ENCODE results near the gene ABI2. TPM values are rescaled to one million over a fixed set of nuclear protein-coding genes. Genes with fewer than 3 reads are reported as not detected.

Gene ABI2
- total RNA-seq = 22.6 and 29.1 TPM in 2 replicates
- 27.5 and 35.7 TPM in 2 replicates for polyA plus RNA-seq

DNA sequence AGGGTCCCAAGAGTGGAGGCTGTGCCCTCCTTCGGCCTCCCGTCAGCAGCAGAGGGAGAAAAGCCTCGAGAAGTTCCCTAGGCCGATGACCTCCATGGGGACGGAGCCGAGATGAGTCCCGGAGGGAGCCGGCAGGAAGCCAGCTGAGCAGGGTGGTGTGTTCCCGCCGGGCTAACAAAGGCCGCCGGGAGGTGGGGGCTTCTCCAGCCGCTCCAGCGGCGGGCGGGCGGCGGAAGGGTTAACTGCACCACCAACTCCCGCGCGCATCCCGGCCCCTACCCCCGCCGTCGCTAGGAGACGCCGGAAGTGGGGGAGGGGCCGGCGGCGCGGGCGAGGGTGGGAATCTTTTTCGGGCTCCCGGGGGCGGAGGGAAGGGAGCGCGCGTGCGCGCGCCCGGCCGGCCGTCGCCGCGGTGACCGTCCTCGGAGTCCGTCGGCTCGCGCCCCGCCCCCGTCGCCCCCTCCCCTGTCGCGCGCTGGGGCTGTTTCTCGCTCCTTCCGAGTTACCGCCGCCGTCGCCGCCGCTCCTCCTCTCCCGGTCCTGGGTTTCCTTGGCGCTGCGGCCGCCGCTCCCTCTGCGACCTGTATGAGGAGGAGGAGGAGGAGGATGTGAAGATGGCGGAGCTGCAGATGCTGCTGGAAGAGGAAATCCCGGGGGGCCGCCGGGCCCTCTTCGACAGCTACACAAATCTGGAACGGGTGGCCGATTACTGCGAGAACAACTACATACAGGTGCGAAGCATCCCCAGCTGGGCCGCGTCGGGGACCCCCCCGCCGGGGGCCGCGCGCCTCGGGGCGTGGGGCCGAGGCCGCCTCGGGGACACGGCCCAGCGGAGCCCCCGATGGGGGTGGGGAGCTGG lies at the start of gene ABI2:
ABI2 (plus strand) TSS at position 494 of the 859 bp plus-strand sequence; CDS start at position 615, 121 bp downstream.
- no peaks in the 10 kb centered on the region for H3K9me3 ChIP-seq (ENCODE audit: low read depth)
- H3K79me2 ChIP-seq = peaks cover 53% of the 10 kb centered on the region
- peaks cover 12% of the 10 kb centered on the region for H4K20me1 ChIP-seq (ENCODE audit: insufficient read depth, poor library complexity, severe bottlenecking)
- peaks cover 9% of the 10 kb centered on the region for H3K4me1 ChIP-seq (ENCODE audit: insufficient read depth)
- peak within 1 kb of the TSS; percentile 84 for H3K4me2 ChIP-seq
- H3K4me3 ChIP-seq = peak within 1 kb of the TSS; percentile 98
- H3K27ac ChIP-seq = peak within 1 kb of the TSS; percentile 96
- no peaks in the 10 kb centered on the region for H3K36me3 ChIP-seq (replicated peaks; ENCODE audit: insufficient read depth, low read depth)
- 1% methylated on average over 60 of the region's 98 CpGs for WGBS (ENCODE audit: low lambda C conversion rate, missing lambda C conversion rate)
- TF ChIP-seq EZH2phosphoT487 (IDR thresholded peaks at IDR 0.05; ENCODE audit: low read depth, severe bottlenecking, unreplicated experiment) (no peak), EZH2 (IDR thresholded peaks at IDR 0.05; ENCODE audit: borderline replicate concordance) (no peak)
- peak; percentile 94 for DNase-seq (ENCODE audit: low spot score)
- H2AFZ ChIP-seq = peak within 1 kb of the TSS; percentile 96
- H3K9me2 ChIP-seq (replicated peaks; ENCODE audit: insufficient read depth) = no peaks in the 10 kb centered on the region
- no peaks in the 10 kb centered on the region for H3K27me3 ChIP-seq

- no peak overlapping the region for H3K4me3 ChIP-seq
- H3K27ac ChIP-seq = no peak overlapping the region
- no peaks in the 10 kb centered on the region for H3K9me2 ChIP-seq (replicated peaks; ENCODE audit: insufficient read depth)
- H3K4me1 ChIP-seq (ENCODE audit: insufficient read depth) = no peaks in the 10 kb centered on the region
- no peaks in the 10 kb centered on the region for H3K79me2 ChIP-seq
- H3K36me3 ChIP-seq (replicated peaks; ENCODE audit: insufficient read depth, low read depth) = no peaks in the 10 kb centered on the region
- DNase-seq (ENCODE audit: low spot score) = no peak
- no peaks in the 10 kb centered on the region for H3K9me3 ChIP-seq (ENCODE audit: low read depth)
- no peaks in the 10 kb centered on the region for H4K20me1 ChIP-seq (ENCODE audit: insufficient read depth, poor library complexity, severe bottlenecking)
- TF ChIP-seq EZH2 (IDR thresholded peaks at IDR 0.05; ENCODE audit: borderline replicate concordance) = no peak
- TF ChIP-seq EZH2phosphoT487 (IDR thresholded peaks at IDR 0.05; ENCODE audit: low read depth, severe bottlenecking, unreplicated experiment) = no peak
- TF ChIP-seq, protein P1, sequence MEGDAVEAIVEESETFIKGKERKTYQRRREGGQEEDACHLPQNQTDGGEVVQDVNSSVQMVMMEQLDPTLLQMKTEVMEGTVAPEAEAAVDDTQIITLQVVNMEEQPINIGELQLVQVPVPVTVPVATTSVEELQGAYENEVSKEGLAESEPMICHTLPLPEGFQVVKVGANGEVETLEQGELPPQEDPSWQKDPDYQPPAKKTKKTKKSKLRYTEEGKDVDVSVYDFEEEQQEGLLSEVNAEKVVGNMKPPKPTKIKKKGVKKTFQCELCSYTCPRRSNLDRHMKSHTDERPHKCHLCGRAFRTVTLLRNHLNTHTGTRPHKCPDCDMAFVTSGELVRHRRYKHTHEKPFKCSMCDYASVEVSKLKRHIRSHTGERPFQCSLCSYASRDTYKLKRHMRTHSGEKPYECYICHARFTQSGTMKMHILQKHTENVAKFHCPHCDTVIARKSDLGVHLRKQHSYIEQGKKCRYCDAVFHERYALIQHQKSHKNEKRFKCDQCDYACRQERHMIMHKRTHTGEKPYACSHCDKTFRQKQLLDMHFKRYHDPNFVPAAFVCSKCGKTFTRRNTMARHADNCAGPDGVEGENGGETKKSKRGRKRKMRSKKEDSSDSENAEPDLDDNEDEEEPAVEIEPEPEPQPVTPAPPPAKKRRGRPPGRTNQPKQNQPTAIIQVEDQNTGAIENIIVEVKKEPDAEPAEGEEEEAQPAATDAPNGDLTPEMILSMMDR (IDR thresholded peaks at IDR 0.05; ENCODE audit: poor library complexity) = no peak
- no peaks in the 10 kb centered on the region for H3K27me3 ChIP-seq
- no peak overlapping the region for H3K4me2 ChIP-seq
- no peak overlapping the region for H2AFZ ChIP-seq
Observed at GRCh38 chr2:203279288-203279687, 48.9 kb upstream of the ABI2 start.

DNA sequence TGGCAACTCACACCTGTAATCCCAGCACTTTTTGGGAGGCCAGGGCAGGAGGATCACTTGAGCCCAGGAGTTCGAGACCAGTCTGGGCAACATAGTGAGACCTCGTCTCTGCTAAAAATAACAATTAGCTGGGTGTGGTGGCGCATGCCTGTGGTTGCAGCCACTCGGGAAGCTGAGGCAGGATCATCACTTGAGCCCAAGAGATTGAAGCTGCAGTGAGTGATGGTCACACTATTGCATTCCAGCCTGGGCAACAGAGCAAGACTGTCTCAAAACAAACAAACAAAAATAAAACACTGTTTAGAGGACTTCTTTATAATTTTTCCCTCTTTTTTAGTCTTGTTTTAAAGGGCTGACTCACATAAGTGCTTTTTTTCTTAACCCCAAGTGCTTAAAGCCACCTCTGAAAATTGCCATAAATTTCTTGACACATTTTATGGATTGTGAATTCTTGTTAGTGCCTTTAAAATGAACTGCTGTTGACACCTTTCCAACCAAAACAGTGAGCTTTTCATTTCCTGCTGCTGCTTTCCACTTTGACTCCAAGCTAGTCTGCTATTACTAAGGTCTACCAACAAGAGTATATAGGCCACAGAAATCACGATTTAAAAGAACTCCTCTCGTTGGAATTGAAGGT lies 47.6 kb upstream of the ABI2 start:
- no peak for TF ChIP-seq EZH2 (IDR thresholded peaks at IDR 0.05; ENCODE audit: borderline replicate concordance)
- TF ChIP-seq EZH2phosphoT487 (IDR thresholded peaks at IDR 0.05; ENCODE audit: low read depth, severe bottlenecking, unreplicated experiment) = no peak
- TF ChIP-seq, protein P1 (IDR thresholded peaks at IDR 0.05; ENCODE audit: poor library complexity) = no peak
- Histone ChIP-seq H3K27me3 (no peaks in the 10 kb centered on the region), H3K27ac (no peak overlapping the region), H4K20me1 (ENCODE audit: insufficient read depth, poor library complexity, severe bottlenecking) (no peaks in the 10 kb centered on the region), H3K4me3 (no peak overlapping the region), H3K4me1 (ENCODE audit: insufficient read depth) (no peaks in the 10 kb centered on the region), H2AFZ (no peak overlapping the region), H3K9me3 (ENCODE audit: low read depth) (no peaks in the 10 kb centered on the region), H3K36me3 (replicated peaks; ENCODE audit: insufficient read depth, low read depth) (no peaks in the 10 kb centered on the region), H3K4me2 (no peak overlapping the region), H3K79me2 (no peaks in the 10 kb centered on the region), H3K9me2 (replicated peaks; ENCODE audit: insufficient read depth) (no peaks in the 10 kb centered on the region)
- 93% methylated on average over 6 of the region's 6 CpGs for WGBS (ENCODE audit: low lambda C conversion rate, missing lambda C conversion rate)
- DNase-seq (ENCODE audit: low spot score) = no peak

DNA sequence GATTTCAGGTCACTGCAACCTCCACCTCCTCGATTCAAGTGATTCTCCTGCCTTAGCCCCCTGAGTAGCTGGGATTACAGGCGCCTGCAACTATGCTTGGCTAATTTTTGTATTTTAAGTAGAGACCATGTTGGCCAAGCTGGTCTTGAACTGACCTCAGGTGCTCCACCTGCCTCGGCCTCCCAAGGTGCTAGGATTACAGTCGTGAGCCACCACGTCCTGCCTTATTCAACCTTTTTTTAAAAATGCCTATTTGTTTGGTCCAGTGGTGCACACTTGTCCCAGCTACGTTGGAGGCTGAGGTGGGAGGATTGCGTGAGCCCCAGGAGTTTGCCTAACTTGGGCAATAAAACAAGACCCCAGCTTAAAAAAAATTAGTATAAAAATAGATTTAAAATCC lies 46.1 kb upstream of the ABI2 start:
- no peaks in the 10 kb centered on the region for H3K9me3 ChIP-seq (ENCODE audit: low read depth)
- no peak overlapping the region for H3K27ac ChIP-seq
- H4K20me1 ChIP-seq (ENCODE audit: insufficient read depth, poor library complexity, severe bottlenecking) = no peaks in the 10 kb centered on the region
- no peak overlapping the region for H3K4me3 ChIP-seq
- no peak overlapping the region for H2AFZ ChIP-seq
- H3K4me1 ChIP-seq (ENCODE audit: insufficient read depth) = no peaks in the 10 kb centered on the region
- 98% methylated on average over 7 of the region's 7 CpGs for WGBS (ENCODE audit: low lambda C conversion rate, missing lambda C conversion rate)
- no peaks in the 10 kb centered on the region for H3K9me2 ChIP-seq (replicated peaks; ENCODE audit: insufficient read depth)
- H3K36me3 ChIP-seq (replicated peaks; ENCODE audit: insufficient read depth, low read depth) = no peaks in the 10 kb centered on the region
- TF ChIP-seq EZH2phosphoT487 (IDR thresholded peaks at IDR 0.05; ENCODE audit: low read depth, severe bottlenecking, unreplicated experiment) (no peak), EZH2 (IDR thresholded peaks at IDR 0.05; ENCODE audit: borderline replicate concordance) (no peak)
- TF ChIP-seq, protein P1 (IDR thresholded peaks at IDR 0.05; ENCODE audit: poor library complexity) = no peak
- H3K79me2 ChIP-seq = no peaks in the 10 kb centered on the region
- H3K27me3 ChIP-seq = no peaks in the 10 kb centered on the region
- no peak overlapping the region for H3K4me2 ChIP-seq
- no peak for DNase-seq (ENCODE audit: low spot score)

All from hepatocyte (in vitro differentiated cells).